ENCODE data around the gene BHMT.

BHMT gene, protein sequence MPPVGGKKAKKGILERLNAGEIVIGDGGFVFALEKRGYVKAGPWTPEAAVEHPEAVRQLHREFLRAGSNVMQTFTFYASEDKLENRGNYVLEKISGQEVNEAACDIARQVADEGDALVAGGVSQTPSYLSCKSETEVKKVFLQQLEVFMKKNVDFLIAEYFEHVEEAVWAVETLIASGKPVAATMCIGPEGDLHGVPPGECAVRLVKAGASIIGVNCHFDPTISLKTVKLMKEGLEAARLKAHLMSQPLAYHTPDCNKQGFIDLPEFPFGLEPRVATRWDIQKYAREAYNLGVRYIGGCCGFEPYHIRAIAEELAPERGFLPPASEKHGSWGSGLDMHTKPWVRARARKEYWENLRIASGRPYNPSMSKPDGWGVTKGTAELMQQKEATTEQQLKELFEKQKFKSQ

DNA sequence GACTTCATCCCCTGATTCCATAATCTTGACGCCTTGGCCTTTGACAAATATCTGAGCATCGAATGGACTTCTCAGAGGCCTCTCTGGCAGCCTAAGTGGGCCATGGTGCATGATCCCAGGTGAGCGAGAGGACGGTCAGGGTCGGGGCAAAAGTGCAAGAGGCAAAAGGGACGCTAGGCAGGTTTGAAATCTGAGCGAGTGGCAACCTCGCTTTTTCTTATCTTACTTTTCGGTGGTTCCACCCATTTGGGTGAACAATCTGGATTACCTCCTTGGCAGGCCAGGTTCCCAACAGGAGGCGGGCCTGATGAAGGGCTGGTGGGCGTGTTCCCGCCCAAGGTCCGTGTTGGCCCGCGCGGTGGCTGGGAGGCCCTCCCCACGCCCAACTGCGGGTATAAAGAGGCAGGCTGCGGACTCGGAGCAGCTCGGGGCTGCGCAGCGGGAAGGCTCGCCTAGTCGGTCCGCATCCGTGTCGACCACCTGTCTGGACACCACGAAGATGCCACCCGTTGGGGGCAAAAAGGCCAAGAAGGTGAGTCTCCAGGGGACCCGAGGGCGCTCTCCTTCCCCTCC, at the start of gene BHMT:
TSS of gene BHMT (plus strand) at position 423 of the 573 bp plus-strand sequence. CDS start at position 500, 77 bp downstream.
- TF ChIP-seq, protein P1, sequence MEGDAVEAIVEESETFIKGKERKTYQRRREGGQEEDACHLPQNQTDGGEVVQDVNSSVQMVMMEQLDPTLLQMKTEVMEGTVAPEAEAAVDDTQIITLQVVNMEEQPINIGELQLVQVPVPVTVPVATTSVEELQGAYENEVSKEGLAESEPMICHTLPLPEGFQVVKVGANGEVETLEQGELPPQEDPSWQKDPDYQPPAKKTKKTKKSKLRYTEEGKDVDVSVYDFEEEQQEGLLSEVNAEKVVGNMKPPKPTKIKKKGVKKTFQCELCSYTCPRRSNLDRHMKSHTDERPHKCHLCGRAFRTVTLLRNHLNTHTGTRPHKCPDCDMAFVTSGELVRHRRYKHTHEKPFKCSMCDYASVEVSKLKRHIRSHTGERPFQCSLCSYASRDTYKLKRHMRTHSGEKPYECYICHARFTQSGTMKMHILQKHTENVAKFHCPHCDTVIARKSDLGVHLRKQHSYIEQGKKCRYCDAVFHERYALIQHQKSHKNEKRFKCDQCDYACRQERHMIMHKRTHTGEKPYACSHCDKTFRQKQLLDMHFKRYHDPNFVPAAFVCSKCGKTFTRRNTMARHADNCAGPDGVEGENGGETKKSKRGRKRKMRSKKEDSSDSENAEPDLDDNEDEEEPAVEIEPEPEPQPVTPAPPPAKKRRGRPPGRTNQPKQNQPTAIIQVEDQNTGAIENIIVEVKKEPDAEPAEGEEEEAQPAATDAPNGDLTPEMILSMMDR (conservative IDR thresholded peaks at IDR 0.05; ENCODE audit: low read depth): no peak
- no peak for DNase-seq (ENCODE audit: low spot score)
- no peak within 1 kb of the TSS for H3K27ac ChIP-seq
- CTCF ChIA-PET: interaction anchor here (0.7 kb wide), 1 partner anchor 123 kb away, joined by 4 read pairs; no protein-coding TSS in a partner anchor
- POLR2A ChIA-PET (ENCODE audit: low non-redundant PET): no interaction called here

DNA sequence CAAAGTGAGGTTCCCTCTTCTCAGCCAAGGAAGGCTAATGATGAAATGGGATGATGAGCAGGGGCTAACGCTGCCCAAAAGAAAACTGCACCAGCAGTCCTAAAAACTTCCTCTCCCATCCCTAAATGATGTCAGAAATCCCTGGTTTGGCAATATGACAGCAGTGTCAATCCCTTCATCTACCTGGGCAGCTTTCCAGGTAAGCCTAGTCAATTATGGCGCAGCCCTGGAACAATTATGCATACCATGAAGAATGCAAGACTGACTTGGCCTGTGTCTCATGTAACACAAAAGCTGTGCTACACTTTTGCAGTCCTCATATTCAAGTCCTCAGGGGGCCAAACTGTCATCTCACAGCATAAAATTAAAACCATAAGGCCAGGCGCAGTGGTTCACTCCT, 49.2 kb upstream of the BHMT start:
- TF ChIP-seq, protein P1 (conservative IDR thresholded peaks at IDR 0.05; ENCODE audit: low read depth): no peak
- POLR2A ChIA-PET (ENCODE audit: low non-redundant PET): no interaction called here
- no peak overlapping the region for H3K27ac ChIP-seq
- CTCF ChIA-PET: interaction anchor here (0.7 kb wide), 1 partner anchor 38 kb away, joined by 3 read pairs; no protein-coding TSS in a partner anchor
- DNase-seq (ENCODE audit: low spot score): peak; percentile 35

DNA sequence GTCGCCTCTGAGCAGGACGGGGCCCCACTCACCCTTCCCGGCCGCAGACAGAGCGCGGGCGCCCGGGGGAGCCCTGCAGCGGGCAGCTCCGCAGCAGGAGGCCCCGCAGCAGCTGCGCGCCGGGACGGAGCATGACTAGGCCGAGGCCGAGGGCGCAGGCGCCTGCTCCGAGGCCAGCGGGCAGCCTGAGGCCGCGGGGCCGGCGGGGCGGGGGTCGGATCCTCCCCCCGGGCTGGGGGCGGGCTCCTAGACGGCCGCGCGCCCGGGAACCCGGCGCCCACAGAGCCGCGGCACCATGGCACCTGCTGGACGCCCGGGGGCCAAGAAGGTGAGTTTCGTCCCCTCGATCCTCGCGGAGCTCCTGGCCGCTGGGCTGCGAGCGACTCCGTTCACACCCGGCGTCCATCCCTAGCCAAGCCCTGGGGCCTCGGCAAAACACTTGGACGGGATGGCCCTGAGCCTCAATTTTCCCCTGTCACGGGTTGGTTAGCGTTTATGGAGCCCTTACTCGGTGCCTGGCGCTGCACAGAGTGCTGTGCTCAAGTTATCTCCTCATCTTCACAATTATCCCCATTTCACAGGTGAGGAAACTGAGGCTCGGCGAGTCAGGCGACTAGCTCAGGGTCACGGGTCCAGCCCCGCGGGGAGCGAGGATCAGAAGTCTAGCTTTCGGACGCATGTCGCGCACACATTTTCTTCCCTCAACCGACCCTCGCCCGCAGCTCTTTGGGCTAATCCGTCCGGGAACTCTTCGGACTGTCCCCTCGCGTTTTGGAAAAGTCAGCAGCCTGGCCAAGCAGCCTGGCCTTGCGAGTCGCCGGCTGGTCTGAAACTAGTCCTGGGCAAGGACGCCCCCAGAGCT, 41.9 kb upstream of the BHMT start, which contains the start of the genes BHMT2 and DMGDH:
TSS of gene BHMT2 (plus strand) at position 280 of the 862 bp plus-strand sequence. CDS start at position 296, 16 bp downstream.
TSS of gene DMGDH (minus strand) at position 187 of the 862 bp plus-strand sequence. CDS start at position 133, 54 bp downstream.
- CTCF ChIA-PET: interaction anchor here (1.0 kb wide), 1 partner anchor 12 kb away, joined by 4 read pairs; no protein-coding TSS in a partner anchor
- TF ChIP-seq, protein P1 (conservative IDR thresholded peaks at IDR 0.05; ENCODE audit: low read depth): no peak
- no peak within 1 kb of the TSS for H3K27ac ChIP-seq
- POLR2A ChIA-PET (ENCODE audit: low non-redundant PET): no interaction called here
- DNase-seq (ENCODE audit: low spot score): no peak

DNA sequence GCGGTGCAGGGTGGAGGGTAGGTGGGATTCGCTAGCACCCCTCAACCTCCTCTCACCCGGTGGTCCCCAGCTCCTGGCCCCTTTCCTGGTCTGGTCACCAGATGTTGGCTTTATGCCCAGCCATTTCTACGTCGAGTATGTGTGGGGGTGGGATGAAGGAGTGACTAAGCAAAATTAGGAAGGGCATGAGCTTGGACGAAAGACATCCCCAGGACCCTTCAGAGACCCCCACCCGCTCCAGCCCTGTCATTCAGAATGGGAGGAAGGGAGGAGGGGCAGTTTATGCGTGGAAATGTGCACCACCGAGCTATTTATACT, 41.3 kb upstream of the BHMT start:
- TF ChIP-seq, protein P1 (conservative IDR thresholded peaks at IDR 0.05; ENCODE audit: low read depth): no peak
- no peak overlapping the region for H3K27ac ChIP-seq
- ChIA-PET CTCF (interaction anchor here (0.6 to 1.0 kb wide), 2 partner anchors 12 to 34 kb away, joined by 3 to 4 read pairs; no protein-coding TSS in a partner anchor), POLR2A (ENCODE audit: low non-redundant PET) (no interaction called here)
- DNase-seq (ENCODE audit: low spot score): no peak

DNA sequence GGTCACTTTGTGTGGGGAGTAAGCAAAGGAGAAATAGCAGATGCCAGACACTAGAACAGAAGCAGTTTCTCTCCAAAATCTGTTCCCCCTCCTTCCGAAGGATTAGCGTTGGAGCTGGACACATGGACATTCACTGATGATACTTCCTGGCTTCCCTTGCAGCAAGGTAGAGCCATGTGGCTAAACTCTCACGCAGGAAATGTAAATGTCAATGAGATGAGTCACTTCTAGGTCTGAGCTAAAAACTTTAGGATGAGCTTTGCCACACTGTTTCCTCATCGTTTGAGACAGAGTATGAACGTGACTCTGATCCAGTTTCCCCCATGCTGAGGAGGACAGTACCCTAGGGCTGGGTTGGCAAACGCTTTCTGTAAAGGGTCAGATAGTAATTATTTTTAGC, 37.0 kb upstream of the BHMT start:
- TF ChIP-seq, protein P1 (conservative IDR thresholded peaks at IDR 0.05; ENCODE audit: low read depth): no peak
- CTCF ChIA-PET: interaction anchor here (0.5 to 3.4 kb wide), 3 partner anchors 18 to 537 kb away, joined by 3 to 12 read pairs (median 11); no protein-coding TSS in a partner anchor
- DNase-seq (ENCODE audit: low spot score): peak; percentile 59
- POLR2A ChIA-PET (ENCODE audit: low non-redundant PET): no interaction called here
- H3K27ac ChIP-seq: no peak overlapping the region
